WTC11 (cell line): ENCODE data around the gene MACROD2.

Experiments used
- CREM ChIP-seq: sonication (generic); formaldehyde crosslinking; IDR thresholded peaks from 2 replicates; pipeline ENCODE4 v1.8.1; 2022; ENCODE audit warnings: mild to moderate bottlenecking, missing genetic modification reagents, moderate library complexity
- JUN ChIP-seq: sonication (generic); formaldehyde crosslinking; IDR thresholded peaks from 2 replicates; pipeline ENCODE4 v1.8.0; 2023; ENCODE audit warnings: mild to moderate bottlenecking, missing genetic modification reagents
- TF ChIP-seq, protein P1 (sequence below): fragments of 200-600 bp; IDR thresholded peaks from 2 replicates; pipeline ENCODE4 v1.8.0; 2022; ENCODE audit warnings: antibody characterized with exemption

DNA sequence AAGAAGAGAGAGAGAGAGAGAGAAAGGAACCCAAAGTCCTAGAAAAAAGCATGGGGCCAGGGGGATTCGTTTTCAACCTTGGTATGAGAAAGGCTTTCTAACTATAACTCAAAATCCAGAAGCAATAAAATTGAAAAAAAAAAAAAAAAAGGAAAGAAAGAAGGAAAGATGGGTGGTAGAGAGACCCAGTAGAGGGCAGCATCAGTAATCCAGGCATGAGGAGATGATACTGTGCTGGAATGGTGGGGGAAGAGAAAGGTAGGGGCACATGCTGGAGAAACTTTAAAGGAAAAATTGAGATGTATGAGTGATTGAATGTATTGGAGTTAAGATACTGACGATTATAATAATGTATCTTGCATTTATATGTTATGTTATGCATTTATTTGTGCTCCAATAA, 1382.8 kb downstream of the MACROD2 start:
- TF ChIP-seq JUN (CRISPR knock-in tag) (no peak), CREM (CRISPR knock-in tag) (no peak)
- TF ChIP-seq, protein P1, sequence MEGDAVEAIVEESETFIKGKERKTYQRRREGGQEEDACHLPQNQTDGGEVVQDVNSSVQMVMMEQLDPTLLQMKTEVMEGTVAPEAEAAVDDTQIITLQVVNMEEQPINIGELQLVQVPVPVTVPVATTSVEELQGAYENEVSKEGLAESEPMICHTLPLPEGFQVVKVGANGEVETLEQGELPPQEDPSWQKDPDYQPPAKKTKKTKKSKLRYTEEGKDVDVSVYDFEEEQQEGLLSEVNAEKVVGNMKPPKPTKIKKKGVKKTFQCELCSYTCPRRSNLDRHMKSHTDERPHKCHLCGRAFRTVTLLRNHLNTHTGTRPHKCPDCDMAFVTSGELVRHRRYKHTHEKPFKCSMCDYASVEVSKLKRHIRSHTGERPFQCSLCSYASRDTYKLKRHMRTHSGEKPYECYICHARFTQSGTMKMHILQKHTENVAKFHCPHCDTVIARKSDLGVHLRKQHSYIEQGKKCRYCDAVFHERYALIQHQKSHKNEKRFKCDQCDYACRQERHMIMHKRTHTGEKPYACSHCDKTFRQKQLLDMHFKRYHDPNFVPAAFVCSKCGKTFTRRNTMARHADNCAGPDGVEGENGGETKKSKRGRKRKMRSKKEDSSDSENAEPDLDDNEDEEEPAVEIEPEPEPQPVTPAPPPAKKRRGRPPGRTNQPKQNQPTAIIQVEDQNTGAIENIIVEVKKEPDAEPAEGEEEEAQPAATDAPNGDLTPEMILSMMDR = no peak
